22Rv1 (cell line): ENCODE results near the gene MIA3.
A peak's percentile ranks its signal among the peaks of the same experiment; 100 is the strongest.

Experiments
- H3K27ac ChIP-seq: fragments of 450-650 bp; 2 replicates; pipeline ENCODE4 v1.5.1; 2017
- ZFX ChIP-seq: fragments of 450-650 bp; IDR thresholded peaks from 2 replicates; pipeline ENCODE4 v1.6.1; 2017; ENCODE audit warnings: antibody characterized with exemption, borderline replicate concordance
- TF ChIP-seq, protein P1 (sequence below): fragments of 450-650 bp; IDR thresholded peaks from 2 replicates; pipeline ENCODE4 v1.5.1; 2017; ENCODE audit warnings: mild to moderate bottlenecking

Gene MIA3

DNA sequence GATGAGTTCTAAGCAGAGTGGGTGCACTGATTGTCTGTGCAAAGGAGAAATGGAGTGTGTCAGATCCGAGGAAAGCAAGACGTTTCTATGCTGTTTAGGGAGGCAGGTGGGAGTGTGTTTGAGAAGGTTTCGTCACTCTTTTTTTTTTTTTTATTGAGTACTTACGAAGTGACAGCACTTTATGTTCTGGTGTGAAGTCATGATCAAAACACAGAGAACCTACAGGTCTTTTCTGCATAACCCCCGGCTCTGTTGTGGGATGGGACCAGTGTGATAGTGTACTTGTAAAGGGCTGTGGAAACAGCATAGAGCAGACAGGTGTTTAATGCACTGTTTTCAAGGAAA is 26.7 kb downstream of the MIA3 start:
- peak overlapping the region; percentile 87 for H3K27ac ChIP-seq
- TF ChIP-seq, protein P1, sequence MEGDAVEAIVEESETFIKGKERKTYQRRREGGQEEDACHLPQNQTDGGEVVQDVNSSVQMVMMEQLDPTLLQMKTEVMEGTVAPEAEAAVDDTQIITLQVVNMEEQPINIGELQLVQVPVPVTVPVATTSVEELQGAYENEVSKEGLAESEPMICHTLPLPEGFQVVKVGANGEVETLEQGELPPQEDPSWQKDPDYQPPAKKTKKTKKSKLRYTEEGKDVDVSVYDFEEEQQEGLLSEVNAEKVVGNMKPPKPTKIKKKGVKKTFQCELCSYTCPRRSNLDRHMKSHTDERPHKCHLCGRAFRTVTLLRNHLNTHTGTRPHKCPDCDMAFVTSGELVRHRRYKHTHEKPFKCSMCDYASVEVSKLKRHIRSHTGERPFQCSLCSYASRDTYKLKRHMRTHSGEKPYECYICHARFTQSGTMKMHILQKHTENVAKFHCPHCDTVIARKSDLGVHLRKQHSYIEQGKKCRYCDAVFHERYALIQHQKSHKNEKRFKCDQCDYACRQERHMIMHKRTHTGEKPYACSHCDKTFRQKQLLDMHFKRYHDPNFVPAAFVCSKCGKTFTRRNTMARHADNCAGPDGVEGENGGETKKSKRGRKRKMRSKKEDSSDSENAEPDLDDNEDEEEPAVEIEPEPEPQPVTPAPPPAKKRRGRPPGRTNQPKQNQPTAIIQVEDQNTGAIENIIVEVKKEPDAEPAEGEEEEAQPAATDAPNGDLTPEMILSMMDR, result no peak
- no peak for TF ChIP-seq ZFX

DNA sequence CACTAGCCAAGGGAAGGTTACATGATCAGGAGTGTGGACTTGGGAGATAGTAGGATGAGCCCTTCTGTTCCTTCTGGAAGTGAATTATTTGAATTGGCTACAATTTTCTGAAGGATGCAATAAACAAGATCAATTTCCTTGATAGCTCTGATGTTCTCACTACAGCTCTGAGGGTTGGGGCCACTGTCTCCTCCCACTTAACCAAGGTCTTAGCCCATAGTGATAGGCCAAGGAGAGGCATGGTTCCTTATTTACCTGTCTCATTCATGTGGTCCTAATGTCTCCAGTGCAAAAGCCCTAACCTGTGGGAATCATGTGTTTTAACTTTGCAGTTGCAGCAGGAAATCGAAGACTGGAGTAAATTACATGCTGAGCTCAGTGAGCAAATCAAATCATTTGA is 34.8 kb downstream of the MIA3 start:
- no peak overlapping the region for H3K27ac ChIP-seq
- no peak for TF ChIP-seq ZFX
- TF ChIP-seq, protein P1, result no peak

- H3K27ac ChIP-seq, result no peak overlapping the region
Measured at GRCh38 chr1:222653178-222653827, 35.4 kb downstream of the MIA3 start.

DNA sequence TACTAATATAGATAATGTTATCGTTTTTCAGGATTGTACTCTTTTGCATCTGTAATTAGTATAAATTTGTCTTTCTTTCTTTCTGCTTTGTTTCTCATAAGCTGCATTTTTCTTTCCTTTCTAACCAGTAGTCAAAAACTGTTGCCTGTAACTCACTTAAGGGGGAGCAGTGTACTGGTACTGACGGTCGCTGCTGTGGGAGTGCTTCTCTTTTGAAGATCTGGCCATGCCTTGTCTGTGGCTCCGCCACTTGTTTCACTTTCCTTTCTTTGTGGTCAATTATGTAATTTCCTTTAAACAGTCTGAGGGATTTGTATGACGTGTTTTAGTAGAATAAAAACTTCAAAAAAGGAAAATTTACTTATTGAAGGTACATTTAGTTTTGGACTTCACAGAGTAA is 37.0 kb downstream of the MIA3 start:
- TF ChIP-seq, protein P1, result no peak
- TF ChIP-seq ZFX, result no peak
- no peak overlapping the region for H3K27ac ChIP-seq

More at GRCh38 chr1:222653178-222653827, 35.4 kb downstream of the MIA3 start:
- TF ChIP-seq, protein P1, result no peak

DNA sequence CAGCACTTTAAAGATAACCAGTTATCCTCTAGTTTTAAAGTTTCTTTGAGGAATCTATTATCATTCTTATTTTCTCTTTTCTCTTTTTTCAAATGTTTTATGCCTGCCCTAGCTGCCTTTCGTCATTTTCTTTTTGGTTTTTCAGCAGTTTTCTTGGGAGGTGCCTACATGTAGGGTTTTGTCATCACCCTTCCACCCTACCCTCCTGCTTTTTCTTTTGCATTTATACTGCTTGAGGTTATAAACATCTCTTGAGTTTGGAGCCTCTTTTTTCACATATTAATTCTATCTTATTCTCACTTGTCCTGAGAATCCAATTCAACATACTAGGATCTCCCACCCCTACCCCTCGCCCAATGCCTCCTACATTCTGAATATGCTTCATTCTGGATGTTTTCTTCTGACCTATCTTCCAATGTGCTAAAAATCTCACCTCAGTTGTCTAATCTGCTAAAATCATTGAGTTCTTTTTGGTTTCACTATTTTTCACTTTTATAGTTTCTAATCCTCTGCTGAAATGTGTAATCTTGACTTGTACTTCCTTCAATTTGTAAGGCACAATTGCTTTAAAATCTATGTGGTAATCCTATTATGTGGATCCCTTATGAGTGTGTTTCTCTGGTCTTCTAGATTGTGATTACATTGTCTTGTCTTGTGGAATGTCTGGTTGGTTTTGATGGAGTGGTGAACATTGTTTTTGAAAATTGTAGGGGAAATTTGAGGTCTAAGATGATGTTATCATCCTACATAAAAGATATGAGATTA is 38.7 kb downstream of the MIA3 start:
- TF ChIP-seq, protein P1, result no peak
- TF ChIP-seq ZFX, result no peak

GRCh38 chr1:222657899-222658298 is 40.0 kb downstream of the MIA3 start:
- TF ChIP-seq, protein P1, result no peak
- no peak for TF ChIP-seq ZFX
- H3K27ac ChIP-seq, result no peak overlapping the region

More for the DNA sequence above, 38.7 kb downstream of the MIA3 start:
- no peak overlapping the region for H3K27ac ChIP-seq

- H3K27ac ChIP-seq, result no peak overlapping the region
Measured at GRCh38 chr1:222663431-222663934, 45.6 kb downstream of the MIA3 start.

More at GRCh38 chr1:222663431-222663934, 45.6 kb downstream of the MIA3 start:
- TF ChIP-seq, protein P1, result no peak
- no peak for TF ChIP-seq ZFX
